ENCODE results near the gene DISC1. TPM values are rescaled to one million over a fixed set of nuclear protein-coding genes. Genes with fewer than 3 reads are reported as not detected.

DISC1 gene
- total RNA-seq, 2 donors from 2014 or later = 8.0 to 9.4 TPM

DNA sequence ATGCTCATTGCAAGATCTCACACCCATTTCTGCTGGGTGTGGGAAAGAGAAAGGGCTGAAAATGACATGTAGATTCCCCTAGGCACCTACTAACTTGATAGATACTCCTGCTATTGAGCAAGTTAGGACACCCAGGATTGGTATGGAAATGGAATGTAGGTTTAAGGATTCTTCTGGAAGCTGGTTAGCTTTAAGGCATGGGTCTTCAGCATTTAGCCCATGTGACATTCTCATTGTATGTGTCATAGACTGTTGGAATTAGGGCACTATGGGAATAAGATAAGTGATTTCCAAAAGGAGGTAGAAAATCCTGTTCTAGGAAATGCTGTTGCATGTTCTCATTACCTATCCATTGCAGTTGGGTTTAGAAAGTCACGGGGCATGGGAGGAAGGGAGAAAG lies 76.2 kb downstream of the DISC1 start:
- Histone ChIP-seq H3K9ac (ENCODE audit: extremely low read depth, low read length, poor library complexity, severe bottlenecking) (no peak overlapping the region), H3K4me1 (ENCODE audit: control insufficient read depth, insufficient read depth, low read length) (no peaks in the 10 kb centered on the region), H3K9me3 (ENCODE audit: control insufficient read depth, low read length) (peaks cover 7% of the 10 kb centered on the region), H3K4me3 (ENCODE audit: low read length) (no peak overlapping the region), H3K27ac (ENCODE audit: low read depth, low read length) (no peak overlapping the region), H3K36me3 (ENCODE audit: control insufficient read depth, insufficient read depth, low read length) (no peaks in the 10 kb centered on the region), H3K27me3 (ENCODE audit: control insufficient read depth, insufficient read depth, low read length, poor library complexity, severe bottlenecking) (no peaks in the 10 kb centered on the region)
- H3K4me1 Mint-ChIP-seq = peaks cover 10% of the 10 kb centered on the region
- no peaks in the 10 kb centered on the region for H3K27me3 Mint-ChIP-seq (ENCODE audit: insufficient read depth)
- peaks cover 8% of the 10 kb centered on the region for H3K36me3 Mint-ChIP-seq (ENCODE audit: low read depth)
- H3K4me3 Mint-ChIP-seq = no peak overlapping the region
- DNase-seq = no peak
- H3K27ac Mint-ChIP-seq = no peak overlapping the region
- H3K9me3 Mint-ChIP-seq = no peaks in the 10 kb centered on the region
- TF ChIP-seq, protein P1, sequence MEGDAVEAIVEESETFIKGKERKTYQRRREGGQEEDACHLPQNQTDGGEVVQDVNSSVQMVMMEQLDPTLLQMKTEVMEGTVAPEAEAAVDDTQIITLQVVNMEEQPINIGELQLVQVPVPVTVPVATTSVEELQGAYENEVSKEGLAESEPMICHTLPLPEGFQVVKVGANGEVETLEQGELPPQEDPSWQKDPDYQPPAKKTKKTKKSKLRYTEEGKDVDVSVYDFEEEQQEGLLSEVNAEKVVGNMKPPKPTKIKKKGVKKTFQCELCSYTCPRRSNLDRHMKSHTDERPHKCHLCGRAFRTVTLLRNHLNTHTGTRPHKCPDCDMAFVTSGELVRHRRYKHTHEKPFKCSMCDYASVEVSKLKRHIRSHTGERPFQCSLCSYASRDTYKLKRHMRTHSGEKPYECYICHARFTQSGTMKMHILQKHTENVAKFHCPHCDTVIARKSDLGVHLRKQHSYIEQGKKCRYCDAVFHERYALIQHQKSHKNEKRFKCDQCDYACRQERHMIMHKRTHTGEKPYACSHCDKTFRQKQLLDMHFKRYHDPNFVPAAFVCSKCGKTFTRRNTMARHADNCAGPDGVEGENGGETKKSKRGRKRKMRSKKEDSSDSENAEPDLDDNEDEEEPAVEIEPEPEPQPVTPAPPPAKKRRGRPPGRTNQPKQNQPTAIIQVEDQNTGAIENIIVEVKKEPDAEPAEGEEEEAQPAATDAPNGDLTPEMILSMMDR (conservative IDR thresholded peaks at IDR 0.05) = no peak
- 60 to 94% methylated on average over 1 of the region's 1 CpG for WGBS, 2 experiments (ENCODE audit: insufficient coverage in 1 of 2, insufficient read length in 1 of 2)

DNA sequence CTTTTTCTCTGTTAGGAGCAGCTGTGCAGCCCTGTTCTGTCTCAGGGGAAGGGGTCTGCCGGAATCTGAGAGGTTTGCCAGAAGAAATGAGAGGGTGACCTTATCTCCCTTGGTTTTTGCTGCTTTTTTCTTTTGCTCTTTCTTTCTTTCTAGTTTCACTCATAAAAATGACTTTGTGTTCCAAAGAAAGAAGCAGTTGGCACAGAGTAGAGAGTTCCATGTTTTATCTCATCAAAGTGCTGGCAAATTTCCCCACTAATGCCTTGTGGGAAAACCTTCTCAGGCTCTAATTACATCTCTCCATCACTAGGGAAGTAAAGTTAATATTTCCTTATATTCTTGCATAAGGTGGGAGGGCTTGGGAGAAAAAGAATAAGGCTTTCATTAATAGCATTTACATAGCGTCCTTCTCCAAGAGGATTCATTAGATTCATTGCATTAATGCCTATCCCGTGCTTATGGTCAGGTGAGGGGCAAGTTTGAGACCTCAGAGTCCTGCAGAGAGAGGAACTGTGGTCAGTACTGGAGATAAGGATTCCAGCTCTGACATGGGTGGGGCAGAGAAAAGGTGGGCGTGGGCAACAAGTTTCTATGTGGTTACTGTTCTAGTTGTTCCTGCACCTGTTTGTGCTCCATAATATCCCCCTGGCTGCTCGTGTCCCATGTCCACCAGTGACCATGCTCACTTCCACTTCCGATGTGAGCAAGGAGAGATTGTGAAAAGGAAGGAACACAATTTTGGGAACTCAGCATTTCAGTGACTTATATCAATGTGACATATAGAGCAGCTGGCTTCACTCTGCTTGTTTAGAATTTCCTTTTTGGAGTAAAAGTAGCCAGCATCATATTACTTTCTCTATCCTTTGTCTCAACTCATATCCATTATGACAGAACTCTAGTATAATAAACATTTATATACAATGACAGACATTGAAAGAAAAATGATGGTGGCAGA lies 79.5 kb downstream of the DISC1 start:
- Mint-ChIP-seq H3K9me3 (no peaks in the 10 kb centered on the region), H3K27me3 (ENCODE audit: insufficient read depth) (no peaks in the 10 kb centered on the region), H3K36me3 (ENCODE audit: low read depth) (peaks cover 3% of the 10 kb centered on the region), H3K4me1 (peaks cover 5% of the 10 kb centered on the region), H3K27ac (no peak overlapping the region), H3K4me3 (no peak overlapping the region)
- no peaks in the 10 kb centered on the region for H3K36me3 ChIP-seq (ENCODE audit: control insufficient read depth, insufficient read depth, low read length)
- no peak overlapping the region for H3K9ac ChIP-seq (ENCODE audit: extremely low read depth, low read length, poor library complexity, severe bottlenecking)
- no peaks in the 10 kb centered on the region for H3K27me3 ChIP-seq (ENCODE audit: control insufficient read depth, insufficient read depth, low read length, poor library complexity, severe bottlenecking)
- H3K27ac ChIP-seq (ENCODE audit: low read depth, low read length) = no peak overlapping the region
- DNase-seq = no peak
- H3K4me3 ChIP-seq (ENCODE audit: low read length) = no peak overlapping the region
- no peaks in the 10 kb centered on the region for H3K4me1 ChIP-seq (ENCODE audit: control insufficient read depth, insufficient read depth, low read length)
- 88 to 94% methylated on average over 5 to 6 of the region's 6 CpGs for WGBS, 2 experiments (ENCODE audit: insufficient coverage in 1 of 2, insufficient read length in 1 of 2)
- TF ChIP-seq, protein P1 (conservative IDR thresholded peaks at IDR 0.05) = no peak
- H3K9me3 ChIP-seq (ENCODE audit: control insufficient read depth, low read length) = peaks cover 6% of the 10 kb centered on the region

DNA sequence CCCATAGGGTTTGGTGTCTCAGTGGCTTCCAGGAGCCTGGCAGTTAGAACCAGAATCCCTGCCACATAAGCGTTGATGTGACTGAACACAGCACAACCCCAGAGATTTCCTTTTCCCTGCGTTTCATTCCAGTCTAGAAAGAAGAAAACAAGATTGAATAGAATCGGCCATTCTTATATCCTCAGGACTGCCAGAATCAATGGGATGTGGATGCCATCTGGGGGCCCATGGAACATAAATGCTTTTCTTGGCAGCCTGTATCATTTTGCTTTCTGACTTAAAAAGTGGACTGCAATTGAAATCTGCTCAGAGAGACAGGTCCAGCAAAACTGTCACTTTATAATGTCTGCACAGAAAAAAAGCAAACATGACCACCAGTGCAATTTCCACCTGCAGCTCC lies 80.3 kb downstream of the DISC1 start:
- Mint-ChIP-seq H3K4me3 (no peak overlapping the region), H3K27ac (no peak overlapping the region), H3K27me3 (ENCODE audit: insufficient read depth) (no peaks in the 10 kb centered on the region), H3K4me1 (peaks cover 5% of the 10 kb centered on the region), H3K36me3 (ENCODE audit: low read depth) (peaks cover 3% of the 10 kb centered on the region), H3K9me3 (no peaks in the 10 kb centered on the region)
- no peaks in the 10 kb centered on the region for H3K36me3 ChIP-seq (ENCODE audit: control insufficient read depth, insufficient read depth, low read length)
- H3K4me1 ChIP-seq (ENCODE audit: control insufficient read depth, insufficient read depth, low read length) = no peaks in the 10 kb centered on the region
- DNase-seq = no peak
- 94 to 100% methylated on average over 3 of the region's 3 CpGs for WGBS, 2 experiments (ENCODE audit: insufficient coverage in 1 of 2, insufficient read length in 1 of 2)
- H3K9me3 ChIP-seq (ENCODE audit: control insufficient read depth, low read length) = no peaks in the 10 kb centered on the region
- H3K9ac ChIP-seq (ENCODE audit: extremely low read depth, low read length, poor library complexity, severe bottlenecking) = no peak overlapping the region
- no peak overlapping the region for H3K4me3 ChIP-seq (ENCODE audit: low read length)
- TF ChIP-seq, protein P1 (conservative IDR thresholded peaks at IDR 0.05) = no peak
- no peak overlapping the region for H3K27ac ChIP-seq (ENCODE audit: low read depth, low read length)
- no peaks in the 10 kb centered on the region for H3K27me3 ChIP-seq (ENCODE audit: control insufficient read depth, insufficient read depth, low read length, poor library complexity, severe bottlenecking)
